Esophagus squamous epithelium (tissue), 4 donors: ENCODE measurements around the gene AKR1C4.

Experiments used
- POLR2A ChIP-seq, 4 donors: fragments of 450-650 bp; IDR thresholded peaks; one replicate each; pipeline ENCODE4 v1.6.1; 2017; ENCODE audit warnings: antibody characterized with exemption in 4 of 4, mild to moderate bottlenecking in 4 of 4, moderate library complexity in 3 of 4
- TF ChIP-seq, protein P1 (sequence below), 6 experiments: fragments of 450-650 bp in 4 of 6; fragments of 200-600 bp in 2 of 6; sonication (generic) in 2 of 6; IDR thresholded peaks; one replicate each; pipeline ENCODE4 v1.5.1; 2016 to 2019; ENCODE audit warnings: antibody characterized with exemption in 6 of 6, mild to moderate bottlenecking in 4 of 6, moderate library complexity in 4 of 6

- TF ChIP-seq, protein P1, sequence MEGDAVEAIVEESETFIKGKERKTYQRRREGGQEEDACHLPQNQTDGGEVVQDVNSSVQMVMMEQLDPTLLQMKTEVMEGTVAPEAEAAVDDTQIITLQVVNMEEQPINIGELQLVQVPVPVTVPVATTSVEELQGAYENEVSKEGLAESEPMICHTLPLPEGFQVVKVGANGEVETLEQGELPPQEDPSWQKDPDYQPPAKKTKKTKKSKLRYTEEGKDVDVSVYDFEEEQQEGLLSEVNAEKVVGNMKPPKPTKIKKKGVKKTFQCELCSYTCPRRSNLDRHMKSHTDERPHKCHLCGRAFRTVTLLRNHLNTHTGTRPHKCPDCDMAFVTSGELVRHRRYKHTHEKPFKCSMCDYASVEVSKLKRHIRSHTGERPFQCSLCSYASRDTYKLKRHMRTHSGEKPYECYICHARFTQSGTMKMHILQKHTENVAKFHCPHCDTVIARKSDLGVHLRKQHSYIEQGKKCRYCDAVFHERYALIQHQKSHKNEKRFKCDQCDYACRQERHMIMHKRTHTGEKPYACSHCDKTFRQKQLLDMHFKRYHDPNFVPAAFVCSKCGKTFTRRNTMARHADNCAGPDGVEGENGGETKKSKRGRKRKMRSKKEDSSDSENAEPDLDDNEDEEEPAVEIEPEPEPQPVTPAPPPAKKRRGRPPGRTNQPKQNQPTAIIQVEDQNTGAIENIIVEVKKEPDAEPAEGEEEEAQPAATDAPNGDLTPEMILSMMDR (IDR thresholded peaks at IDR 0.05), result no peak
- TF ChIP-seq POLR2A (IDR thresholded peaks at IDR 0.05), result no peak
Measured at GRCh38 chr10:5187867-5188266, 8.8 kb upstream of the AKR1C4 start.
